Ureter (tissue), 1 donor: ENCODE results near the gene NSD1. TPM values are rescaled to one million over a fixed set of nuclear protein-coding genes. Genes with fewer than 3 reads are reported as not detected.

Experiments used
- DNase-seq: peaks from one replicate; pipeline ENCODE4 v3.0.0-alpha.2; 2020; ENCODE audit warnings: low spot score
- total RNA-seq: library from RNA; stranded (reverse); gene quantifications from one replicate; pipeline ENCODE4 v1.2.4, GENCODE V29; 2023
- donor health status: DM: yes; HTN: yes; CAD: no.

The NSD1 gene
- total RNA-seq, 1 donor from 2014 or later, result 118 TPM

- no peak for DNase-seq
These were observed 36.3 kb upstream of the NSD1 start for GRCh38 chr5:177097016-177097985.

DNA sequence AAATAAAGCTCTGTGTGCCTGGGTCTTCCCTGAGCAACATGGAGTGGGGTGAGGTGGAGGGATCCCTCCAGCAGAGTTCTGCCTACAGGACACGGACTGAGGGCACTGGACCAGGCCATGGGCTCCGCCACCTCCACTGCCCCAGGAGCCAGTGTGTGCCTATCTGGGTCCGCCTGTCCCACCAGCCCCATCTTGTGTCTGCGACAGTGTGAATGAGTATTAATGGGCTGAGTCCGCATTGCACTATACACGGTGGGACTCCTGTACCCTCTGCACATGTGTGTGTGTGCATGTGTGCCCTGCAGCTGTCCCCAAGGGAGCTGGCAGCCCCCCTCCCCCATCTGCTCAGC, 35.5 kb upstream of the NSD1 start:
- DNase-seq, result no peak

DNA sequence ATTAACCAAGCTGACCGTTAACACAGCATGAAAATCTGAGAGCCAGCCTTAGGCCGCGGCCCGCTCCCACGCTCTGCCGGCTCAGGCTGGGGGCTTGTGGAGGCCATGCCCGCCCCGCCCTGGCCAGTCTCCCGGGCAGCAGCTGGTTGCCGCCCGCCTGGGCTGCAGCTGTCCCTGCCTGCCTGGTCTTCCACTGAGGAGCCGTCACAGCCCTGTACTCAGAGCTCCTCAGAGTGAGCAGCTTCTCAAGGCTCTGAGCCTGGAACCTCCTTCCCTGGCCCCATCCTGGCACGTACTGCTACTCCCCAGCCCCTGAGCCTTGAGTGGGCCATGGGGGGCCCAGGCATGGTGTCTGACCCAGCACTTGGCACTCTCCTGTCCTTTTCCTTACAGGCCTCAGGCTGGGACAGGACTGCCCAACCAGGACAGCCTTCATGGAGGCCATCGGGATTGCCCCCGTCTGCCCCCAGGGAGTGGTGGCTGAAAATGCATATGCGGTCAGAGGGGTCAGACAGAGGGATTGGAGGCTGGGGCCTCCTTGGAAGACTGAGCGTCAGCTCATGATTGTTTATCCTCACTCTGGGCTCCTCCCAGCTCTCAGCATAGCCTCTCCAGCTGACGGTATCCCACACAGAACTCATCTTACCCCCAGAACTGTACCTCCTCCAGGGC, 35.0 kb upstream of the NSD1 start:
- no peak for DNase-seq

DNA sequence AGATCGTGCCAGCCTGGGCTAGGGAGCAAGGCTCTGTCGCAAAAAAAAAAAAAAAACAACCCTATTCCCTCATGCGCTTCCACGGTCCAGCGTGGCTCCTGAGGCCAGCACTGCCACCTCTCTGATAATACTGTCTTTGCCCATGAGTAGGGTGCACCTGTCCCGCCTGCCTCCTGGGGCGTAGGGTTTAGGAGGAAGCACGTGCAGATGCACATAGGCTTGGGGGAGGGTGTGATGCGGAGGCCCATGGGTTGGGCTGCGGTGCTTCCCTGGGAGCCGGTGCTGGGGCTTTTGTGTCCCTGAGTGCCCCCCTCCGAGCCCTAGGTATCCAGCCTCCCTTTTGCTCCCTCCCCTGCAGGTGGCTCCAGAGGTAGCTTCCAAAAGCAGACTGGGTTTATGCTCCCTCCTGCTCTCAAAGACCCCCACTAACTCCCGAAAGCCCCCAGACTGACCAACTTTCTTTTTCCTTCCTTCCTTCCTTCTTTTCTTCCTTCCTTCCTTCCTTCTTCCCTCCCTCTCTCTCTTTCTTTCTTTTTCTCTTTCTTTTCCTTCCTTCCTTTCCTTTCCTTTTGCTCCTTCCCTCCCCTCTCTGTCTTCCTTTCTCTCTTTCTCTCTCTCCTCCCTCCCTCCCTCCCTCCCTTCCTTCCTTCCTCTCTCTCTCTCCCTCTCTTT, 34.0 kb upstream of the NSD1 start:
- no peak for DNase-seq

DNA sequence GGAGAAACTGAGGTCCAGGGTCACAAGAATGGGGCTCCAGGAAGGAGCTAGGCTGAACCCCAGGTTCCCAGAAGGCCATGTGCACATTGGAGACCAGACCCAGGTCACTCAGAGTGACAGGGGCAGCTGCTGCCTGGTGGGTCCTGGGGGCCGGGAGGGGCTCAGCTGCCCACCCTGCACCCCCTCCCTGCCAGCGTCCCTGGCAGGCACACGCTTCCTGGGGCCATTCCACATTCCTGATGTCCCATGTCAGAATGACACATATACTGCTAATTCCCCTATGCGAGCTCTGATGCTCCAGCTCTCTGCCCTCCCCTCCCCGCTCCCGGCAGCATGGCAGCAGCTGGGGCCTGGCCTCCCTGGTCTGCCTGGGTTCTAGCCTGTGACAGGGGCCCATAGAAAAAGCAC, 32.9 kb upstream of the NSD1 start:
- DNase-seq, result no peak

DNA sequence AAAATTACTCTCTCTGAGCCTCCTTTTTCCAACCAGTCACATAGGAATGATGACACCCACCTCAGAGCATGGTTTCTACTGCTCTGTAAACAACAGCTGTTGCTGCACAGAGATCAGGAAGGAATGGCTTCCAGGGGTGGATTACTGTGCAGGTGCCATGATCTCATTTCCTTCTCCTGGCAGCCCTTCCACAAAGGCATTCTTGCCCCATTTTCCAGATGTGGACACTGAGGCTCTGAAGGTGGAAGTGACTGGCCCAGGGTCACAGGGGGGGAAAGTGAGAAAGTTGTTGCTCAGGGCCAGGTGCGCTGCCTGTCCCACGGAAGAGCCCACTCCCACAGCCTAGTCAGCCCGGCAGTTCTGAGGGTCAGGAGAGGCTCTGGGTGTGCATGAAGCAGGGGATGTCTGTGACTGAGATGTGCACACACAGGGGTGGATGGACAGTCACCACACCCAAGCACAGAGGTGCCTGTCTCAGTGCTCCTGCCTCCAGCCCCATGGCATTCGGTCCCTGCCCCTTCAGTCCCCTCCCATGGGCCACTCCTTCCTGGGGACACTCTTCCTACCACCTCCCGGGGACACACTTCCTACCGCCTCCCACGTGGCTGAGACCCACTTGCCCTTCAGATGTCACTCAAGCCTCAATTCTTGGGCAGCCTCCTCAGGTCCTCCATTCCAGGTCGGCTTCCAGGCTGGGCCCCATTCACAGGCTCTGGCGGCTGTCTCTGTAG, 29.9 kb upstream of the NSD1 start:
- DNase-seq, result no peak

DNA sequence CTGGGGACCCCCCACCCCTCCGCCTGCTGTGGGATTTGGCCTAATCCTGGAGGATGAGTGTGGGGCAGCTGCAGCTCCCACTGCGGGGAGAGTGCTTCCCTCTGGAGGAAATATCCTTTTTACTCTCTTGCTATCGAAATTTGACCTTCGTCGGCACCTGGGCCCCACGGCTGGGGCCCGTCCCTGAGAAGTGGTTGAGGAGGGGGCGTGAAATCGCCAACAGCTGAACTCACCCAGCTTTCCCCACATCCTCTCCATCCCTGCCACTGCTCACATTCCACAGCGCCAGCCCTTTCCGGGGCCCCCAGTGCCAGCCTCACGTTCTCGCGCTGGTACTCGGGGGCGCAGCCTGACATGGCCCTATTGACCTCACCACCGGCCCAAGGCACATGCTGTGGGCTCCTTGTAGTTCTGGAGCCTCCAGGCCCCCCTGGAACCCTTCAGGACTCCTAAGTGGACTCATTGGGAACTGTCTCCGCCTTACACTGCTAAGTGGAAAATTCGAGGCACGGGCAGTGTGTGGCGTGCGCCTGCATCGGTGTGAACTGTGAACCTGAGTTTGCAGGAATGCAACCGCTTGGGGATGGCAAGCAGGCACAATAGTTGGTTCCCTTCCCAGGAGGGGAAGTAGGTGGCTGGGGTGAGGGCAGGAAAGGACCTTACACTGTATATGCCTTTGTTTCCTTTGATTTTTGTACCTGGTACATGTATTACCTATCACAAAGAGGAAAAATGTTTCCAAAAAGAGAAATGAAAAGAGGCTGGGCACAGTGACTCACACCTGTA, 27.7 kb upstream of the NSD1 start:
- DNase-seq, result no peak

DNA sequence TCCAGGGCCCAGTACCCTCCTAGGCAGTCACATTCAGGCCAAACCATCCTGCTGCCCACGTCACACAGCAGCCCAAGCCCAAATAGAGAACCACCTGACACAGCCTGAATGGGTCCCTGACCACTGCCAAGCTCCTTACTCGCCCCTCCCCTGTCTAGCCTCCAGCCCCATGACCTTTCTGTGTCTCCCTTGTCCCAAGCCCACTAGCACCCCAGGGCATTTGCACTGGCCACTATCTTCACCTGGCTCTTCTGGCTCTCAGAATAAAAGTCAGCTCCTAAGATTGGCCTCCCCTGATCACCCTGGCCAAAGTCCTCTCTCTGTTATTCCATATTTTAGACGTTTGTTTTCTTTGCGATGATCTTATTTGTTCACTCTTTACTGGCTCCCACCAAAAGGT, 26.4 kb upstream of the NSD1 start:
- no peak for DNase-seq

GRCh38 chr5:177109810-177110209, 23.8 kb upstream of the NSD1 start:
- DNase-seq, result no peak

DNA sequence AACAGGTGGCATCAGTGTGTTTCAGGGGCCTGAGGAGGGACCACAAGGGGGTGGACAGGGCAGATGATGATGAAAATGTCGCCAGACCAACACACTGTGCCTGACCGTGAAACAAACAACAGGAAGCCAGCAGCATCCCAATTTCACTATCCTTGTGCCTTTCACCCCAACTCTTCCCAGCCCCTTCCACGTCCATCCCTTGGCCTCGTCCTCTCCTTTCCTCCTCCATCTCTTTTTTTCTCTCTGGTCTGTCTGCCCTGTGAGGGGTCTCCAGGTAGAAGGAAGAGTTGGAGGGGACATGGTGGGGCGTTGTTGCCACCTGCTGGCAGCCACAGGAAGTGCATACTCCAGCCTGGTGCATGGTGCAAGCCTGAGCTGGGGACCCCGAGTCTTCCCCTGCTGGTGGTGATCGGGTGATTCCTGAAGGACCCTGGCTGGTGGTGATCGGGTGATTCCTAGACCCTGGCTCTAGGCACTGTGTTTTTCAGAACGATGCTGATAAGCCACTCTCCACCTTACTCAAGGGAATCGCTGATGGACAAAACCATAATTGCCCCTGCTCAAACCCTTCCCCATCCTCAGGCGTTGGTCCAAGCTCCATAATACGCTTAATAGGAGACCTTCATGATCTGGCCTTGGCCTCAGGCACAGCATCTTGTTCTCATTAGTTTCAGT, 21.7 kb upstream of the NSD1 start:
- no peak for DNase-seq

DNA sequence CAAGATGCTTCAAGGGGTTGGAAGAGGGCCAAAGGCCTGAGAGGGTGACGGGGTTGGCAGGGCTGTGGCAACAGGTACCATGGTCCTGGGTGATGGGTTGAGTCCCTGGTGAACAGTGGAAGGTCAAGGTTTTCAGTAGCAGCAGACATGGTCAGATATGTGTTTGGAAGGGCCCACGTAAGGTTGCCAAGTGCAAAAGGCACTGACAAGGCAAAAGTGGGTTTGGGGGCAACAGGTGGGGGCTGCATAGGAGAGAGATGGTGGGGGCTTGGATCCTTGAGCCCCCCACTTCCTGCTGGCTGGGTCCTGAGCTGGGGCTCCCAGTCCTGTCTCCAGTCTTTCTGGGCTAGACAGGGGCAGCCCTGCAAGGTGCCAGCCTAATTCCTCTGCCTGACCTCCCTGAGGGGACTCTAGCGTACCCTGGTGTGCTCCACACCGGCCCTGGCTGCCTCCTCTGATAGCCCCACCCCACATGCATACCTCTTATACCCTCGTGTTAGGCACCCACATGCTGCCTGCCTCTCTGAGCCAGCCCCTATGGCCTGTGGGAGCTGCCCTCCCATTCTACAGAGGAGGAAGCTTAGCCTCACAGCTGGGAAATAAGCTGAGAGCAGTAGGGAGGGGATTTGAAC, 20.9 kb upstream of the NSD1 start:
- no peak for DNase-seq

GRCh38 chr5:177113566-177114424, 19.8 kb upstream of the NSD1 start:
- peak; percentile 78 for DNase-seq

DNA sequence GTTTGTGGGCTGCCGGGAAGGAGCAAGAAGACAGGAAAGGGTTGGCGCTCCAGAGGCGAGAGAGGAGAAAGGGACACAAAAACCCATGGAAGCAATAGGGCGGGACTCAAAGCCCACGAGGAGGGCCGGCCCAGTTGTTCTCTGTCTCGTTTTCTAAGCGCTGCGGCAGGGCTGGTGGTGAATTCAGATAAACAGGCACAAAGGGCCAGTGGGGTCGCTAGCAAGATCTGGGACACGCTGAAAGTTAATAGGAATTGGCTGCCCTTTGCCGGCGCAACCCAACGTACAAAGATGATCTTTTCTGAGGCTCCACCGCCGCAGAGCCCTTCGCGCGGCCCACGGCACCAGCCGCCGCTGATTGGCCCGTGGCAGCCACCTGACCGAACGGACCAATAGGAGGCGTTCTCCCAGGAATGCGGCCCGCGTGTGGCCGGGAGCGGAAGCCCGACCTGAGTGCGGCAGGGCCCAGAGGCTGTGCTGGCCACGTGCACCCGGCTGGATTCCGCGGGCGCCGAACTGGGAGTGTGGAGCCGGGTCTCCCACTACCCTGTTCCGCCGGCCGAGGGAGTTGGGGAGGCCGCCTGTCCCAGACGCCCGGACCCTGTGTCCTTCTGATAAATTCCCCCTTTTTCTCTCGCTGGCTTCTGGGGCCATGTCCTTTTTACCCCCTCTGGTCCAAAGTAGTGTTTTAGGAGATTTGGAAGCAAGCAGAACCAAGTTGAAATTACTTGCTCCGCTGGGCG, 16.8 kb upstream of the NSD1 start:
- peak; percentile 92 for DNase-seq

DNA sequence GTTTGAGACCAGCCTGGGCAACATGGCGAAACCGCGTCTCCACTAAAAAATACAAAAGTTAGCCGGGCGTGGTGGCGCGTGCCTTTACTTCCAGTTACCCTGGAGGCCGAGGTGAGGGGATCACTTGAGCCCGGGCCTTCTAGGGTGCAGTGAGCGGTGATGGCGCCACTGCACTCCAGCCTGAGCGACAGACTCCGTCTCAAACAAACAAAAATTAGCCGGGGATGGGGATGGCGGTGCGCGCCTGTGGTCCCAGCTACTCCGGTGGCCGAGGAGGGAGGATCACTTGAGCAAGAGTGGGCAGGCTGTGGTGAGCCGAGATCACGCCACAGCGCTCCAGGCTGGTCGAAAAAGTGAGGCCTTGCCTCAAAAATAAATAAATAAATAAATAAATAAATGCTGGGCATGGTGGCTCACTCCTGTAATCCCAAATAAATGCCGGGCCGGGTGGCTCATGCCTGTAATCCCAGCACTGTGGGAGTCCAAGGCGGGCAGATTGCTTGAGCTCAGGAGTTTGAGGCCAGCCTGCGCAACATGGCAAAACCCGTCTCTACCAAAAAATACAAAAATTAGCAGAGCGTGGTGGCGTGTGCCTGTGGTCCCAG, 16.0 kb upstream of the NSD1 start:
- DNase-seq, result no peak

GRCh38 chr5:177122566-177122965, 11.0 kb upstream of the NSD1 start:
- no peak for DNase-seq

GRCh38 chr5:177123789-177124485, 9.6 kb upstream of the NSD1 start:
- no peak for DNase-seq

DNA sequence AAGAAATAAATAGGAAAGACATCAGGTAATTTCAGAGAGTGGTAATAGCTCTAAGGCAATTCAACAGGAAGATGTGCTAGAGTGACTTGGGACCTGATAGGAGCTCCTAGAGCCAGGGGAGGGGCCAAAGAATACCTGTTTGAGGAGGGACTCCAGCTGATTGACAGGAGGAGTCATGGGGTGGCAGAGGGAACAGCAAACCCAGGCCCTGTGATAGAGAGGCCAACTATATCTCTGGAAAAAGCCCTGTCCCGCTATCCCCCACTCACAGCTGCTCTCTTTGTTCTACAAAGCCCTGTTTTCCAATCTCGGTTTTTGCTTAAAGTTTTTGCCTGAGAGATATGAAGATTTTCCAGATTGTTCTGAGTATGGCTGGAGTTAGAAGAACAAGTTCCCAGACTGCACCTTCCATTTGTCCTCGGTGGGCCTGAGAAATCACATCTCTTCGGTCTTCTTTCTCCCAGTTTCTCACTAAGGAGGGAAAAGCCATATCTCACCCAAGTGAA, 9.0 kb upstream of the NSD1 start:
- no peak for DNase-seq
